Lower lobe of right lung (tissue), 2 donors: ENCODE data around the gene RAD51B. TPM values are rescaled to one million over a fixed set of nuclear protein-coding genes. Genes with fewer than 3 reads are reported as not detected.

Experiments used
- ATAC-seq, 2 donors: fragments of 200-7000 bp; cut with Tn5 transposase; one replicate each; pipeline ENCODE4 v1.9.1; 2020 to 2022; ENCODE audit warnings: mild to moderate bottlenecking in 2 of 2, moderate library complexity in 2 of 2
- DNase-seq: peaks from one replicate; pipeline ENCODE4 v3.0.0-alpha.2; 2020
- H3K27ac ChIP-seq: fragments of 200-600 bp; one replicate; pipeline ENCODE4 v1.8.0; 2022
- H3K27me3 ChIP-seq: fragments of 200-600 bp; one replicate; pipeline ENCODE4 v1.8.0; 2022; ENCODE audit warnings: low read depth
- H3K36me3 ChIP-seq: fragments of 200-600 bp; one replicate; pipeline ENCODE4 v1.8.0; 2022; ENCODE audit warnings: mild to moderate bottlenecking
- H3K4me1 ChIP-seq: fragments of 200-600 bp; one replicate; pipeline ENCODE4 v1.8.0; 2022
- H3K4me3 ChIP-seq: fragments of 200-600 bp; one replicate; pipeline ENCODE4 v1.8.0; 2022; ENCODE audit warnings: mild to moderate bottlenecking
- H3K9me3 ChIP-seq: fragments of 200-600 bp; one replicate; pipeline ENCODE4 v1.8.0; 2022
- intact Hi-C: fragments of 100-400 bp; cut with DNase I; formaldehyde crosslinking; loops from one replicate; pipeline ENCODE4 v1.11.0; 2022
- total RNA-seq: library from RNA; stranded (reverse); fragmentation: NEBNext Ultra II Directional; extraction: Animal tissue kit (Norgen Biotek cat#: 25700); gene quantifications from one replicate; pipeline ENCODE4 v1.2.1, GENCODE V29; 2021
- TF ChIP-seq, protein P1 (sequence below): fragments of 200-600 bp; IDR thresholded peaks from one replicate; pipeline ENCODE4 v1.8.0; 2022; ENCODE audit warnings: antibody characterized with exemption, mild to moderate bottlenecking
- donor health status: DM: no; HTN: yes; CAD: no; lungs with severe emphysema.

RAD51B gene
- total RNA-seq, 1 donor from 2014 or later, result 22.2 TPM

DNA sequence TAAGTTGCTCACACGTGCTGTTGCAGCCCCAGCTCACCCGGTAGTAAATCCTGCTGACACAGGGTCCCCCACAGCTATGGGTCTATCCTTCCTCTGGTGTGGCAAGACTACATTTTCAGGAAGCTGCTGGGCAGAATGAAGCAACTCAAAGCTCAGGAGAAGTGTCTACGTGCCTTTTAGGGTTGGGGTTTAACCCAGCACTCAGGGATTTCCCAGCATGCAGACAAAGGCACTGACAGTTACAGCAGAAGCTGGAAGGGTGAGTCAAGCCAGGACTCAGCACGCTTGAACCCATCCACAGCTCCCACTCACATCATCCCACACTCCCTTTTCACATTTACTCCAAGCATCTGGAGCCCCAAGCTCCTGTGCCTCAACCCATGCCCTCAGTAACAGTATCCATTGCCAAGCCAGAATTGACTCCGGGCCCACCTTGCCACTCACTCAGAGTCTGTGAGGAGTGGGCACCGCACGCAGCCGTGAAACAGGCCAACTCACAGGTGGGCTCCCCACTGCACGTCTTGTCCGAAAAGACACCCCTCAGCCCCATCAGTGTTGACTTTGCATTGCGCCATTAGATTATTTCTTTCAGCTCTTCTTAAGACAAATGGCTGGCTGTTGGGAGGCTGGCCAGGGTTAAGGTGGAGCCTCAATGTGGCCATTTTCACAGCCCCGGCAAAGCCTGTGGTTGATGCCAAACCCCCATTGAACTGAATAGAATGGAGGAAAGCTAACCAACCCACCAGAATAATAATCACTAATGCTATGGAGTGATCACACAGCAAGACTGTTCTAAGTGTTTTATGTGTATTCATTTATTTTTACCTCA is 913.7 kb downstream of the RAD51B start:
- no peak overlapping the region for H3K4me3 ChIP-seq
- TF ChIP-seq, protein P1, sequence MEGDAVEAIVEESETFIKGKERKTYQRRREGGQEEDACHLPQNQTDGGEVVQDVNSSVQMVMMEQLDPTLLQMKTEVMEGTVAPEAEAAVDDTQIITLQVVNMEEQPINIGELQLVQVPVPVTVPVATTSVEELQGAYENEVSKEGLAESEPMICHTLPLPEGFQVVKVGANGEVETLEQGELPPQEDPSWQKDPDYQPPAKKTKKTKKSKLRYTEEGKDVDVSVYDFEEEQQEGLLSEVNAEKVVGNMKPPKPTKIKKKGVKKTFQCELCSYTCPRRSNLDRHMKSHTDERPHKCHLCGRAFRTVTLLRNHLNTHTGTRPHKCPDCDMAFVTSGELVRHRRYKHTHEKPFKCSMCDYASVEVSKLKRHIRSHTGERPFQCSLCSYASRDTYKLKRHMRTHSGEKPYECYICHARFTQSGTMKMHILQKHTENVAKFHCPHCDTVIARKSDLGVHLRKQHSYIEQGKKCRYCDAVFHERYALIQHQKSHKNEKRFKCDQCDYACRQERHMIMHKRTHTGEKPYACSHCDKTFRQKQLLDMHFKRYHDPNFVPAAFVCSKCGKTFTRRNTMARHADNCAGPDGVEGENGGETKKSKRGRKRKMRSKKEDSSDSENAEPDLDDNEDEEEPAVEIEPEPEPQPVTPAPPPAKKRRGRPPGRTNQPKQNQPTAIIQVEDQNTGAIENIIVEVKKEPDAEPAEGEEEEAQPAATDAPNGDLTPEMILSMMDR, result no peak
- peak overlapping the region; percentile 37 for H3K27ac ChIP-seq
- no peaks in the 10 kb centered on the region for H3K36me3 ChIP-seq
- no peaks in the 10 kb centered on the region for H3K9me3 ChIP-seq
- ATAC-seq (peak; percentile 63 to 77), DNase-seq (no peak)
- intact Hi-C loops, result no loop called here
- no peaks in the 10 kb centered on the region for H3K27me3 ChIP-seq
- H3K4me1 ChIP-seq, result peaks cover 60% of the 10 kb centered on the region

DNA sequence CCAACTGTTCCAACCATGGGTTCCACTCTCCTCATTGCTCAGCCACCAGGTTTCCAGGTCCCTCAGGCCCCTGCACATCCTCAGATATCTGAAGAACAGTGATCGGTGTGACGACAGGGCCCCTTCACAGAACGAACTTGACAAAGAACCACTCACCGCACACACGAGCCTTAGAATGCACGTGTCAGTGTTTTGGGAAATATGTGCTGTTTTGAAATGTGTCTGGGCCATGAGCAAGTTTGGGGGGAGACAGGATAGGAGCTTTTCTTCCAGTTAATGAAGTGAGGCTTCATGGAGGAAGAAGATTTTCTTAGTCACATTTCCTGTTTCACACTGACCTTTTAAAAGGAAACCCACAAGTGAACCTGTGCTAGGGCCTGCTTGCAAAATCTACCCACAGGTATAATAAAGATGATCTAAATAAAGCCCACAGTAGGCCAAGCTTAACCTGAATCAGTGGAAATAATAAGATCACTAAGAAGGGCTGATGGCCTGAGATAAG is 914.7 kb downstream of the RAD51B start:
- H3K27ac ChIP-seq, result peak overlapping the region; percentile 37
- intact Hi-C loops, result no loop called here
- DNase-seq, result no peak

DNA sequence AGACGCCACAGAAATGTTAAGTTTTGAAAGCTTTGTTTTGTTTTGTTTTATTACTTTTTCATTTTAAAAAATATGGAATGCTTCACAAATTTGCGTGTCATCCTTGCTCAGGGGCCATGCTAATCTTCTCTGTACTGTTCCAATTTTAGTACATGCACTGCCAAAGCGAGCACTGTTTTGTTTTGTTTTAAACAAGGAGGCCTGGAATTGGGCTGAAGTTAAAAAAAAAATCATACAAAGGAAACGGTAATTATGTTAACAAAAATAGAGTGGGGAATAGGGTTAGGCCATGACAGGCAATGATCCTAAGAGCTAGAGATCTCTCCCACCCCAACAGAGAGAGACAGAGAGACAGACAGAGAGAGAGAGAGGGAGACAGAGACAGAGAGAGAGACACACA is 916.3 kb downstream of the RAD51B start:
- Histone ChIP-seq H3K27me3 (no peaks in the 10 kb centered on the region), H3K27ac (peak overlapping the region; percentile 60), H3K4me1 (peaks cover 44% of the 10 kb centered on the region), H3K4me3 (no peak overlapping the region), H3K9me3 (no peaks in the 10 kb centered on the region), H3K36me3 (no peaks in the 10 kb centered on the region)
- ATAC-seq (no peak), DNase-seq (no peak)
- TF ChIP-seq, protein P1, result no peak
- intact Hi-C loops, result no loop called here

More for the DNA sequence above, 914.7 kb downstream of the RAD51B start:
- ATAC-seq, result peak; percentile 34 to 54
- H3K4me3 ChIP-seq, result no peak overlapping the region
- no peaks in the 10 kb centered on the region for H3K27me3 ChIP-seq
- no peaks in the 10 kb centered on the region for H3K36me3 ChIP-seq
- TF ChIP-seq, protein P1, result no peak
- peaks cover 50% of the 10 kb centered on the region for H3K4me1 ChIP-seq
- no peaks in the 10 kb centered on the region for H3K9me3 ChIP-seq

DNA sequence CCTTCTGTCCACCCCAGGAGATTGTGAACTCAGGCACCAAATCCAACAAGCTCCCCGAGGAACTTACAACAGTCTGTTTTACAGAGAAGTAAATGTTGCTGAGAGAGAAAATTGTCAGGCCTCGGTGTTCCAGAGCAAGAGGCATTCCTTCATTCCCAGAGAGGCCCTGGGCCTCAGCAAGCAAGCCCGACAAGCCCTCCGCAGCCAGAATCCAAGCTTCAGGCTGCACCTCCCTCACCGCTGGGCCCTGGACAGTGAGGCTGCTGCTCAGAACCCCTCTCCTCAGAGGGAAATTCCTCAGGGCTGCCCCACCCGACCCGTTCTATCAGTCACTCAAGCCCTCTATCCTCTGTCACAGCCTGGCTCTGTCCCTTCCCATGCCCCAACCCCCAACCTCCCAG is 916.9 kb downstream of the RAD51B start:
- Histone ChIP-seq H3K9me3 (no peaks in the 10 kb centered on the region), H3K27me3 (no peaks in the 10 kb centered on the region), H3K36me3 (no peaks in the 10 kb centered on the region), H3K4me1 (peaks cover 39% of the 10 kb centered on the region), H3K4me3 (no peak overlapping the region), H3K27ac (peak overlapping the region; percentile 60)
- TF ChIP-seq, protein P1, result no peak
- intact Hi-C loops, result no loop called here
- no peak for DNase-seq
- ATAC-seq, result peak in 1 of 2 donors; percentile 2

DNA sequence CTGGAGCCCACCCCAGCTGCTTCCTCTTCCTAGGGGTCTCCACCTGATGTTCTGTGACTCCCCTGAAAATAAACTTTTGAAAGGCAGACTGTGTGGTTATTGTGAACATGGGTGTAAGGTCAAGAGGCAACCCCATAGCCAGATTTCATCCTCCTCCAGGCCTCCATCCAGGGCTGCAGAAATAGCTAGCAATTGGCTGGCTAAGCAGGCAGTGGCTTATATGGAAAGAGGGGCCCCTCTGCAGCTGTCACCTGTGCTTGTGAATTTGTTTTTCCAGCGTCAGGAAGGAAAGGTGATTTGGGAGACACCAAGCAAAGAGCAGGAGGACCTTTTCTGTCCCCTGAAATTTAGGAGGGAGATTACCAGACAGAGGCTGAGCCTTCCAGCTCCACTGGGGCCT is 917.5 kb downstream of the RAD51B start:
- intact Hi-C loops, result no loop called here
- DNase-seq (no peak), ATAC-seq (no peak)
- Histone ChIP-seq H3K27ac (no peak overlapping the region), H3K27me3 (no peaks in the 10 kb centered on the region), H3K4me1 (peaks cover 38% of the 10 kb centered on the region), H3K4me3 (no peak overlapping the region), H3K9me3 (no peaks in the 10 kb centered on the region), H3K36me3 (no peaks in the 10 kb centered on the region)
- TF ChIP-seq, protein P1, result no peak
